Retinal pigment epithelial cell (primary cell): ENCODE data around the gene ARHGEF3.

Source experiments
- DNase-seq: peaks from one replicate; pipeline ENCODE4 v3.0.0-alpha.2; 2010; ENCODE audit warnings: low read depth
- H3K4me3 ChIP-seq: 2 replicates; pipeline ENCODE4 v1.5.1; 2011; ENCODE audit warnings: mild to moderate bottlenecking, low read length, control low read depth, moderate library complexity
- TF ChIP-seq, protein P1 (sequence below): conservative IDR thresholded peaks from 2 replicates; pipeline ENCODE4 v1.5.1; 2011; ENCODE audit warnings: low read depth, low read length, control low read depth, inconsistent platforms

The ARHGEF3 gene

DNA sequence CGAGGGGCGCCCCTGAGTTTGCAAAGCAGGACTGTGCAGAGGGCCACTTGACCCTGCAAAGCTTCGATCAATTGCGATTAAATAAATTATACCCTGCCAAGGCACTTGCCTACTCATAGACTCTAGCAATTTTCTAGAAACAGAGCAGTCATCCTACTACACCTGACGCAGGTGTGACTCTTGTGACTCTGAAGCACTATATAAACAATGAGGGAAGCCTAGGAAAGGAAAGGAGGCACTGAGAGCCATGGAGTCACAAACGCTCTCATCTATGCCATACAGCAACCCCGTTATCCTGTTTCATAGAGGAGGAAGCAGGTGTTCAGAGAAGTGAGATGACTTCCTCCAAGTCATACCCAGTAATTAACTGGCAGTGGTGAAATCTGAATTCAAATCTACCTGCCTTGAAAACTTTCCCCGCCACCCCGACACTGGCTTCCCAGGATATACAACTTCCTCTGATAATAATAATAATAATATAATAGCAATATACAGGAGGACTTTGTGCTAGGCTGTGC lies 14.4 kb downstream of the ARHGEF3 start:
- no peak overlapping the region for H3K4me3 ChIP-seq
- DNase-seq = no peak

GRCh38 chr3:56785499-56785898 lies 16.2 kb downstream of the ARHGEF3 start:
- TF ChIP-seq, protein P1, sequence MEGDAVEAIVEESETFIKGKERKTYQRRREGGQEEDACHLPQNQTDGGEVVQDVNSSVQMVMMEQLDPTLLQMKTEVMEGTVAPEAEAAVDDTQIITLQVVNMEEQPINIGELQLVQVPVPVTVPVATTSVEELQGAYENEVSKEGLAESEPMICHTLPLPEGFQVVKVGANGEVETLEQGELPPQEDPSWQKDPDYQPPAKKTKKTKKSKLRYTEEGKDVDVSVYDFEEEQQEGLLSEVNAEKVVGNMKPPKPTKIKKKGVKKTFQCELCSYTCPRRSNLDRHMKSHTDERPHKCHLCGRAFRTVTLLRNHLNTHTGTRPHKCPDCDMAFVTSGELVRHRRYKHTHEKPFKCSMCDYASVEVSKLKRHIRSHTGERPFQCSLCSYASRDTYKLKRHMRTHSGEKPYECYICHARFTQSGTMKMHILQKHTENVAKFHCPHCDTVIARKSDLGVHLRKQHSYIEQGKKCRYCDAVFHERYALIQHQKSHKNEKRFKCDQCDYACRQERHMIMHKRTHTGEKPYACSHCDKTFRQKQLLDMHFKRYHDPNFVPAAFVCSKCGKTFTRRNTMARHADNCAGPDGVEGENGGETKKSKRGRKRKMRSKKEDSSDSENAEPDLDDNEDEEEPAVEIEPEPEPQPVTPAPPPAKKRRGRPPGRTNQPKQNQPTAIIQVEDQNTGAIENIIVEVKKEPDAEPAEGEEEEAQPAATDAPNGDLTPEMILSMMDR = no peak
- DNase-seq = no peak
- H3K4me3 ChIP-seq = no peak overlapping the region

More for the DNA sequence above, 14.4 kb downstream of the ARHGEF3 start:
- TF ChIP-seq, protein P1 = no peak

- DNase-seq = no peak
- TF ChIP-seq, protein P1 = no peak
- no peak overlapping the region for H3K4me3 ChIP-seq
These were observed 17.2 kb downstream of the ARHGEF3 start for GRCh38 chr3:56784448-56785001.

DNA sequence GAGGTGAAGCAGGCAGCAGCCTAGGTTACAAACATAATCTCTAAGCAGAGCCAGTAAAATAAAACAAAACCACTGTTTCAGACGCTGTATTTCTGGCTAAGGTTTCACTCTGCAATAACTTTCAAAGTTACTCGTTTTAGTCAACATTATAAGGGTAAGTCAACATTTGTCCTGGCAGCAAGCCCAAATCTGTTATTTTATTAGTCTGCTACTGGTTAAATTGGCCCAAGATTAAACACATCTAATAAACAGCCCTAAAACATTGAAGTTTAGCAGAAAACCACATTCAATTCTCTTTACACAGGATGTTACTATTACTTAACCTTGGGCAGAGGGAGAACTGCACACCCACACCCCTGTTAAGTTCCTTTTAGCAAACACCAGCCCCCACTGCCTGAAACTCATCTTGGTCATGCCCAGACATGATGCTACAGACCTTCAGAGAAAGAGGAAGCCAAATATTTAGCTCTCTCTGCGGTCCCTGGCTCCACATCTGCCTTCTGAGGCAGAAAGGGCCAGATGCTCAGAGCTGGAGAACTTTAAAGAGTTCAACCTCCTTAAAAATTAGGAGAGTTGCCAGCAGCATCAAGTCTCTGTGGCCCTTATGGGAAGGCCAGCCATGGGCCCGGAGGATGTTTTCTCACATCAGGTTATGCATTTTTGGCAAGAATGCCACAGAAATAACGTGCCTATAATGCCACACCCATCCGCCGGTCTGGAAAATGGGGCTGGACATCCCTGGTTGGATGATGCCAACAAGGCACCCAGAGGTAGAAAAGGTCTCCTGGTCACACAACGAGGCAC lies 17.9 kb downstream of the ARHGEF3 start:
- TF ChIP-seq, protein P1 = no peak
- no peak overlapping the region for H3K4me3 ChIP-seq
- no peak for DNase-seq

DNA sequence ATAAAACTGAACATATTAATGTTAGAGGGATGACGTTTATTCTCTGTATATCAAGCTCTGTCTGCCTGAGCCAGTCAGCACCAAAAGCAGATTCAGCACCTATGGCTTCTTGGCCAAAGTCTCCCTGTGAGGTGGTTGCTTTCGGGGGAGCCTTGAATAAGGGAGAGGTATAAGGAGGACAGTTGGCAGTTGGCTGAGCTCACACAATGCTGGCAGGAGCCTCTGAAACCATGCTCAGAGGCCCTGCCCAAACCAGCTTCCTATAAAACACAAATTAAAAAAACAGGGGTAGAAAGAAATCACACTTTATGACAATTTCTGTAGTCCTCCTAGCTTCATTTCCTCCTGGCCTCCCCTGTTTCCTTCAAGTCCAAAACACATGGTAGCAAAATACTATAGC lies 18.8 kb downstream of the ARHGEF3 start:
- H3K4me3 ChIP-seq = no peak overlapping the region
- TF ChIP-seq, protein P1 = no peak

DNA sequence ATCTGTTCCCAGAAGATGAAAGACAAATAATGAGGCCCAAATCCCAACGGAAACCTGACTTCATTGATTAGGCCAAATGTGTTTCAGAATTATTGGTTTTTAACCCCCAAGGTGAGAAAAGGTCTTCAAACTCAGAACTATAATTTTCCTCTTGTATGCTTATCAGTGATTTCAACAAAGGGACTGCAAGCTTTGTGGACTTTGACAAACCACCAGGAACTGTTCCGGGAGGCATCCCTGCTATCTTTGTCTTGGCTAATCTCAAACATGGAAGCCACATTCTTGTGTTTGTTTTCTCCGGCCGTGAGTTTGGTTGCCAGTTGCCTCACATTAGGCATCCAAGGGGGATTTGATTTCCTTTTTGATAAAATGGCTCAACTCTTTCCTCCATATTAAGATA lies 19.5 kb downstream of the ARHGEF3 start:
- TF ChIP-seq, protein P1 = no peak
- DNase-seq = no peak
- no peak overlapping the region for H3K4me3 ChIP-seq

More for the DNA sequence above, 18.8 kb downstream of the ARHGEF3 start:
- DNase-seq = no peak

DNA sequence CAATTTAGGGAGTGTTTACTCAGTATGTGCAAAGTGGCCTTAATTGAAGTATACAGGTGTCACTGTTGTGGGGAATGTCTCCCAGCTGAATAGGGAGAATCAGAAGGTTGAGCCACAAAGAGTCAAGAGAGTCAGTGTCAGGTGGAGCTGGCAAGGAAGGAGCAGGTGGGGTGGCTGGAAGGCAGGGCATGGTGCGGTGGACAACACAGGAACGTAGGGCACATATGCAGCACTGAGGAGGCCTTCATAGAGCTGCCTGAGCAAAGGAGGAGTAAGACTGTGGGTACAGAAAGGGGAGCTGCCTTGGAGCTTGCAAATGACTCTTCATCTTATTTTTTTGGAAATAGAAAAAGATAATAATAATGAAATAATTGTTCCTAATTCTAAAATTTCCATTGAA lies 20.0 kb downstream of the ARHGEF3 start:
- H3K4me3 ChIP-seq = no peak overlapping the region
- DNase-seq = no peak
- TF ChIP-seq, protein P1 = no peak
